Amniotic epithelial cell (primary cell): ENCODE measurements around the gene KMT2A.

Experiments used
- DNase-seq: peaks from one replicate; pipeline ENCODE4 v3.0.0-alpha.2; 2010; ENCODE audit warnings: low read depth

KMT2A gene

GRCh38 chr11:118488480-118489109, 52.3 kb downstream of the KMT2A start:
- DNase-seq = peak; percentile 75

GRCh38 chr11:118491041-118491440, 54.7 kb downstream of the KMT2A start:
- DNase-seq = no peak

GRCh38 chr11:118497831-118498230, 61.5 kb downstream of the KMT2A start:
- DNase-seq = peak; percentile 59

GRCh38 chr11:118503216-118503615, 66.9 kb downstream of the KMT2A start:
- DNase-seq = no peak

- DNase-seq = no peak
Measured at GRCh38 chr11:118511601-118512000, 75.3 kb downstream of the KMT2A start.

GRCh38 chr11:118514103-118514502, 77.8 kb downstream of the KMT2A start:
- DNase-seq = no peak

GRCh38 chr11:118519549-118519948, 83.3 kb downstream of the KMT2A start:
- DNase-seq = no peak

GRCh38 chr11:118521892-118522311, 85.6 kb downstream of the KMT2A start:
- no peak for DNase-seq

GRCh38 chr11:118522571-118523072, 86.3 kb downstream of the KMT2A start:
- peak; percentile 55 for DNase-seq

- no peak for DNase-seq
Measured at GRCh38 chr11:118524356-118524755, 88.1 kb downstream of the KMT2A start.

GRCh38 chr11:118524757-118525470, 88.6 kb downstream of the KMT2A start:
- DNase-seq = no peak

- no peak for DNase-seq
Measured at GRCh38 chr11:118526688-118527087, 90.4 kb downstream of the KMT2A start.

- DNase-seq = peak; percentile 40
Measured at GRCh38 chr11:118527109-118527508, 90.8 kb downstream of the KMT2A start, which contains the start of gene TTC36. TSS of gene TTC36 (plus strand) at chr11:118527474. CDS start at chr11:118527495, 21 bp downstream.

GRCh38 chr11:118528511-118528910, 92.2 kb downstream of the KMT2A start:
- DNase-seq = no peak

GRCh38 chr11:118529584-118530175, 93.4 kb downstream of the KMT2A start:
- no peak for DNase-seq

GRCh38 chr11:118530180-118530682, 93.9 kb downstream of the KMT2A start:
- no peak for DNase-seq

- DNase-seq = peak; percentile 45
Measured at GRCh38 chr11:118530683-118531596, 94.6 kb downstream of the KMT2A start, which contains the start of gene TMEM25. TSS of gene TMEM25 (plus strand) at chr11:118531192. CDS start at chr11:118531802, 610 bp downstream.

- no peak for DNase-seq
Measured at GRCh38 chr11:118531597-118532084, 95.3 kb downstream of the KMT2A start.

- DNase-seq = no peak
Measured at GRCh38 chr11:118532091-118532490, 95.8 kb downstream of the KMT2A start.

- DNase-seq = no peak
Measured at GRCh38 chr11:118532852-118533768, 96.8 kb downstream of the KMT2A start.
